ENCODE results near the gene POLR3H. TPM values are rescaled to one million over a fixed set of nuclear protein-coding genes. Genes with fewer than 3 reads are reported as not detected.

POLR3H gene
- total RNA-seq, 1 donor, result 28.1 TPM

- H3K4me3 ChIP-seq (ENCODE audit: low read depth, low read length), result no peak overlapping the region
- no peak for DNase-seq (ENCODE audit: low read depth)
- TF ChIP-seq, protein P1, sequence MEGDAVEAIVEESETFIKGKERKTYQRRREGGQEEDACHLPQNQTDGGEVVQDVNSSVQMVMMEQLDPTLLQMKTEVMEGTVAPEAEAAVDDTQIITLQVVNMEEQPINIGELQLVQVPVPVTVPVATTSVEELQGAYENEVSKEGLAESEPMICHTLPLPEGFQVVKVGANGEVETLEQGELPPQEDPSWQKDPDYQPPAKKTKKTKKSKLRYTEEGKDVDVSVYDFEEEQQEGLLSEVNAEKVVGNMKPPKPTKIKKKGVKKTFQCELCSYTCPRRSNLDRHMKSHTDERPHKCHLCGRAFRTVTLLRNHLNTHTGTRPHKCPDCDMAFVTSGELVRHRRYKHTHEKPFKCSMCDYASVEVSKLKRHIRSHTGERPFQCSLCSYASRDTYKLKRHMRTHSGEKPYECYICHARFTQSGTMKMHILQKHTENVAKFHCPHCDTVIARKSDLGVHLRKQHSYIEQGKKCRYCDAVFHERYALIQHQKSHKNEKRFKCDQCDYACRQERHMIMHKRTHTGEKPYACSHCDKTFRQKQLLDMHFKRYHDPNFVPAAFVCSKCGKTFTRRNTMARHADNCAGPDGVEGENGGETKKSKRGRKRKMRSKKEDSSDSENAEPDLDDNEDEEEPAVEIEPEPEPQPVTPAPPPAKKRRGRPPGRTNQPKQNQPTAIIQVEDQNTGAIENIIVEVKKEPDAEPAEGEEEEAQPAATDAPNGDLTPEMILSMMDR (IDR thresholded peaks at IDR 0.05; ENCODE audit: insufficient read depth, low read depth, low read length), result no peak
Observed at GRCh38 chr22:41488076-41488475, 56.2 kb downstream of the POLR3H start.

- TF ChIP-seq, protein P1 (IDR thresholded peaks at IDR 0.05; ENCODE audit: insufficient read depth, low read depth, low read length), result no peak
- no peak overlapping the region for H3K4me3 ChIP-seq (ENCODE audit: low read depth, low read length)
- DNase-seq (ENCODE audit: low read depth), result peak; percentile 37
Observed at GRCh38 chr22:41487037-41487935, 57.0 kb downstream of the POLR3H start.

GRCh38 chr22:41485033-41485432 is 59.2 kb downstream of the POLR3H start:
- TF ChIP-seq, protein P1 (IDR thresholded peaks at IDR 0.05; ENCODE audit: insufficient read depth, low read depth, low read length), result no peak
- DNase-seq (ENCODE audit: low read depth), result no peak
- no peak overlapping the region for H3K4me3 ChIP-seq (ENCODE audit: low read depth, low read length)

- TF ChIP-seq, protein P1 (IDR thresholded peaks at IDR 0.05; ENCODE audit: insufficient read depth, low read depth, low read length), result no peak
- peak; percentile 85 for DNase-seq (ENCODE audit: low read depth)
- H3K4me3 ChIP-seq (ENCODE audit: low read depth, low read length), result no peak overlapping the region
Observed at GRCh38 chr22:41482319-41482935, 61.8 kb downstream of the POLR3H start.

DNA sequence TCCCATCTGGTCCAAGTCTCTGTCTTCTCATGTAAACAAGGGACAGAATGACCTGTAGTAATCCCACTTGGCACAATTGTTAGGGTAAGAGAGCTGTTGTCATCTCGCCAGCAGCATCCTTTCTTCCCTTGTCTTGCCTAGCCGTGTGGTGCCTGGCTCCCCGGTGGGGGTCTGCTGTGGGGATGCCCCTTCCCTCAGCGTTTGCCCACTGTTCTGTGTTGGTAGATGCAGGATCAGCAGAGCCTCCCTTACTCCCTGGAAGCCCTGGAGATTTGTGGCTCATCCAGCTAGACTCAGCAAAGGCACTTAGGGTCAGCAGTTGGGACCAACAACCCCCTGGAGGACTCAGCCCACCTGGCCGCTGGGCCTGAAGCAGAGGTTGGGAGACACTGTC is 62.3 kb downstream of the POLR3H start:
- no peak overlapping the region for H3K4me3 ChIP-seq (ENCODE audit: low read depth, low read length)
- TF ChIP-seq, protein P1 (IDR thresholded peaks at IDR 0.05; ENCODE audit: insufficient read depth, low read depth, low read length), result no peak
- DNase-seq (ENCODE audit: low read depth), result no peak

DNA sequence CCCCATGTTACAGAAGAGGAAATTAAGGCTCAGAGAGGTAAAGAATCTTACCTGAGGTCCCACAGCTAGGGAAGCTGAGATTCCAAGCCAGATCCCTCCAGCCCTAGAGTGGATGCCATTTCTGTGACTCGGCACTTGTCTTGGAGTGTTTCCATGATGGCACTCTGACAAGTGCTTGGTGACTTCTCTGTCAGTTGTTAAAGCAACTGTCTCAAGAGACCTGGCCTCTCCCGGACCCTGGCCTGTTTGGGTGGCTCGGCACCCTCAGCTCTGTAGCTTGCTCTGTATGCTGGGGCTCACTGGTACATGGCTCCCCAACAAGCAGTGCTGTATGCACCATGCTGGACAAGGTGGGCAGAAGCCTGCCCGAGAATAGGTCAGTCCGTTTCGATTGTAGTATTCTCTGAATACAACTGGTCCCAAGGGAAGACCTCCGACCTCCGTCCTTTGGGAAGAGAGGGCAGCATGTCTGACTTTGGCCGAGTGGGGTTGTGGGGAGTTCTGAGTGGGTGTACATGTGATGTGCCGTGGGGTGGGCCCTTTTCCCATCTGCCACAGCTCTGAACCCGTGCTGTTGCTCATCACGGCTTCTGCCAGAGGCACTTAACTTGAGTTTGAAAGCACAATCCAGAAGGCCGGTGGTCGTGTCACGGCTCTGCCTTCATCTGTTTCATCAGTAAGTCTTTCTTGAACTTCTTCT is 63.0 kb downstream of the POLR3H start:
- no peak overlapping the region for H3K4me3 ChIP-seq (ENCODE audit: low read depth, low read length)
- TF ChIP-seq, protein P1 (IDR thresholded peaks at IDR 0.05; ENCODE audit: insufficient read depth, low read depth, low read length), result no peak
- no peak for DNase-seq (ENCODE audit: low read depth)
